ENCODE results near the gene SRMS.

DNA sequence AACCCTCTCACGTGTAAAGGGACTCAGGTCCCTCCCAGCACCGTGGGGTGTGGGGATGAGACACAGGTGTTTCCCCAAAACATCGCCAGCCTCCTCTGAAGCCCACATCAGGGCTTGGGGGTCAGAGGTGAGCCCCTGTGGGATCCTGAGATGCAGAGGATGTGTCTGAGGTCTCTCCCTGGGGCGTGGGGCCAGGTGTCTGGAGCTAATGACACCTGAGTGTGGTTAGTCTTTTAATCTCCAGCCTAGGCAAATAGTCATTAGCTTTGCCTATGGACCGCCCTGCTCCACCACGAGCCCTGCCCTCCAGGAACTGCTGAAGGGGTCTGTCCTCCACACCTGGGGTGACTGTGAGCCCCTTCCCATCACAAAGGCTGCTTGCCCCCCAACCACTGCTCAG lies 1.7 kb downstream of the SRMS start:
- TF ChIP-seq, protein P1, sequence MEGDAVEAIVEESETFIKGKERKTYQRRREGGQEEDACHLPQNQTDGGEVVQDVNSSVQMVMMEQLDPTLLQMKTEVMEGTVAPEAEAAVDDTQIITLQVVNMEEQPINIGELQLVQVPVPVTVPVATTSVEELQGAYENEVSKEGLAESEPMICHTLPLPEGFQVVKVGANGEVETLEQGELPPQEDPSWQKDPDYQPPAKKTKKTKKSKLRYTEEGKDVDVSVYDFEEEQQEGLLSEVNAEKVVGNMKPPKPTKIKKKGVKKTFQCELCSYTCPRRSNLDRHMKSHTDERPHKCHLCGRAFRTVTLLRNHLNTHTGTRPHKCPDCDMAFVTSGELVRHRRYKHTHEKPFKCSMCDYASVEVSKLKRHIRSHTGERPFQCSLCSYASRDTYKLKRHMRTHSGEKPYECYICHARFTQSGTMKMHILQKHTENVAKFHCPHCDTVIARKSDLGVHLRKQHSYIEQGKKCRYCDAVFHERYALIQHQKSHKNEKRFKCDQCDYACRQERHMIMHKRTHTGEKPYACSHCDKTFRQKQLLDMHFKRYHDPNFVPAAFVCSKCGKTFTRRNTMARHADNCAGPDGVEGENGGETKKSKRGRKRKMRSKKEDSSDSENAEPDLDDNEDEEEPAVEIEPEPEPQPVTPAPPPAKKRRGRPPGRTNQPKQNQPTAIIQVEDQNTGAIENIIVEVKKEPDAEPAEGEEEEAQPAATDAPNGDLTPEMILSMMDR (IDR thresholded peaks at IDR 0.05) = no peak
- TF ChIP-seq EZH2 (IDR thresholded peaks at IDR 0.05) = no peak

Measured in neural progenitor cell (in vitro differentiated cells).